ENCODE measurements around the gene AKR7A2.

AKR7A2 gene

GRCh38 chr1:19325958-19326747, 14.2 kb upstream of the AKR7A2 start:
- no peak for DNase-seq (ENCODE audit: low spot score)

- no peak for DNase-seq (ENCODE audit: low spot score)
Measured at GRCh38 chr1:19325368-19325957, 13.5 kb upstream of the AKR7A2 start.

GRCh38 chr1:19324665-19324990, 12.7 kb upstream of the AKR7A2 start:
- DNase-seq (ENCODE audit: low spot score): no peak

DNA sequence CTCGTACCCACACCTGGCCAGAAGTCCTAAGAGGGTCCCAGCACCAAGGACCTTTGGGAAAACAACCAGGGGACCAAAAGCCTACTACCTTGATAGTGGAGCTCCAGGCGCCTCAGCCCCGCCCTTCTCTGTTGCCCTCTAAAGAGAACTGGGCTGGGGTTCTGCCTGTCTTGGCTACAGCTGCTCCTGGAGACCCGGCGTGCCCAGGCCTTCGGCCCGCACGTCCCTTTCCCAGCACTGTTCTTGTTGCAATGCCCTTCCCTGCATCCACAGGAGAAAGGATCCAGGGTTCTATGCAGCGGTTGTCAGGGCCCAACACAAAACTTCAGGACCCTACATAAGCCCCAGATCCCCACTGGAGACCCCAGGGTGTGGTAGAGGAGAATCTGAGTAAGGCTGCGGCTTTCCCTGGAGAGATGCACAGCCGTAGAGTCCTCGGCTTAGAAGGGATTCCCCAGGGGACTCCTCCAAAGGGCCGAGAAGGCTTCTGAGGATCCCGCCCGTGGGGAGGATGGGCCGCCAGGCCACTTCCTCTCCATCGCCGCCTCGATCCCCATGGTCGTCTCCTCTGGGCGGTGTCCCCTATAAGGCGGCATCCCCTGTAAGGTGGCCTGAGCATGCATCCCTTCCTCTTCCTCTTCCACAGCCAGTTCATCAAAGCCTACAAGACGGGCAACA, 12.2 kb upstream of the AKR7A2 start:
- no peak for DNase-seq (ENCODE audit: low spot score)

GRCh38 chr1:19322481-19322880, 10.5 kb upstream of the AKR7A2 start:
- DNase-seq (ENCODE audit: low spot score): no peak

- DNase-seq (ENCODE audit: low spot score): no peak
Measured at GRCh38 chr1:19321071-19321470, 9.1 kb upstream of the AKR7A2 start.

- no peak for DNase-seq (ENCODE audit: low spot score)
Measured at GRCh38 chr1:19319196-19319595, 7.3 kb upstream of the AKR7A2 start.

DNA sequence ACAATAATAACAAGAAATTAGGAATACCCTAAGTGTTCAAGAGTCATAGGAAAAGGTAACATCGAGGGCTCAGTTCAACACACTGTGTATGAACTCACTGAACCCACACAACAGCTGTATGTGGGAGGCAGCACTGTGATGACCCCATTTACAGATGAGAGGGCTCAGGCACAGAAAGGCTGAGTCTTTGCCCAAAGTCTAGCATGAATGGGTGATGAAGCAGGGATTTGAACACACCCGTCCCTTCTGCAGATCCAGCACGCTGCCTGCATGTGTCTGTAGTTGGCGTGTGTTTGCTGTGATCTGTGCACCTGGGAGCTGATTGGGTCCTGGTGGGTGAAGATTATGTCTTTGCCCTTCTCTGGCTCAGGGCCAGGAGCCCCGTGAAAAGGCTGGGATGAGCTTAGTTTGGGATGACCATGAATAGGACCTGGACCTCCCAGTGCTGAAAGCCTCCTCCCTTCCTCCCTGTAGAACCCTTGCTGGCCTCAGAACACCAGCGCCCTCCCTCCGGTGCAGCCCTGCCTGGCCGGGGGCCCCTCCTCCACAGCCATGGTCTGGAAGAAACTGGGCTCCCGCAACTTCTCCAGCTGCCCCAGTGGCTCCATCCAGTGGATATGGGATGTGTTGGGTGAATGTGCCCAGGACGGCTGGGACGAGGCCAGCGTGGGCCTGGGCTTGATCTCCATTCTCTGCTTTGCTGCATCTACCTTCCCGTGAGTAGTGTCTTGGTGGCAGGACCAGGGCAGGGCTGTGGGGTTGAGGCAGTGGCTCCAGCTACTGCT, 5.4 kb upstream of the AKR7A2 start:
- DNase-seq (ENCODE audit: low spot score): no peak

- DNase-seq (ENCODE audit: low spot score): no peak
Measured at GRCh38 chr1:19315378-19316198, 3.6 kb upstream of the AKR7A2 start.

- DNase-seq (ENCODE audit: low spot score): no peak
Measured at GRCh38 chr1:19313961-19314882, 2.3 kb upstream of the AKR7A2 start.

DNA sequence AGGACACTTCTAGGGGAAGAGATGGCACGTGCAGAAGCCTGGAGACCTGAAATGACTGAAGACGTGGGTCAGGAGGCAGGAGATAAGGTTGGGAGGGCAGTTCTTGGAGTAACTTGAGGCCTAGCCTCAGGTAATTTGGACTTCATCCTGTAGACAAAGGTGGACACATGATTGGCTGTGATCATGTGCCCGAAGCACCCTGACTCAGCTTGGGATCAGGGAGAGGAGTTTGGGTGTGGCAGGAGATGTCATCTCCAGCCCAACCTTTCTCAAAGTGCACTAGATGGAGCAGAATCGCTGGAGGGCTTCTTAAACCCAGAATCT, 1.7 kb upstream of the AKR7A2 start:
- no peak for DNase-seq (ENCODE audit: low spot score)

- no peak for DNase-seq (ENCODE audit: low spot score)
Measured at GRCh38 chr1:19312782-19313635, 1.1 kb upstream of the AKR7A2 start.

DNA sequence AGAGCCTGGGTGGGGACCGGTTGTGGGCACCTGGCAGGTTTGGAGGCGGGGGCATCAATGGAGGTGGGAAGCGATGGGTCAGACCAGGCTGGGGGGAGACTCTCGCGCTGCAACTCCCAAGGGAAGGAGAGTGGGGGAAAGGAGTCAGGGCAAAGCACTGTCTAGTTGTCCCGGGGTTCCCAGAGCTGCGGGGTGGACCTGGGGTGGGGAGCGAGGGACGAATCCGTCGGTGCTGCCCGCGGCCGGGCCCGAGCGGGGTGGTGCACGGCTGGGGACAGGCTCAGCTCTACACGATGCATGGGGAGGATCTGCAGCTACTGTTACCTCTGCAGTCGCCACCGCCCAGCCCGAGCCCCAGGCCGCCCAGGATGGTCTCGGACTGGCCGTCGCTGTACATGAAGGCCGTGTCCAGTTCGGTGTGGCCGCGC, 427 bp downstream of the AKR7A2 start:
- no peak for DNase-seq (ENCODE audit: low spot score)

DNA sequence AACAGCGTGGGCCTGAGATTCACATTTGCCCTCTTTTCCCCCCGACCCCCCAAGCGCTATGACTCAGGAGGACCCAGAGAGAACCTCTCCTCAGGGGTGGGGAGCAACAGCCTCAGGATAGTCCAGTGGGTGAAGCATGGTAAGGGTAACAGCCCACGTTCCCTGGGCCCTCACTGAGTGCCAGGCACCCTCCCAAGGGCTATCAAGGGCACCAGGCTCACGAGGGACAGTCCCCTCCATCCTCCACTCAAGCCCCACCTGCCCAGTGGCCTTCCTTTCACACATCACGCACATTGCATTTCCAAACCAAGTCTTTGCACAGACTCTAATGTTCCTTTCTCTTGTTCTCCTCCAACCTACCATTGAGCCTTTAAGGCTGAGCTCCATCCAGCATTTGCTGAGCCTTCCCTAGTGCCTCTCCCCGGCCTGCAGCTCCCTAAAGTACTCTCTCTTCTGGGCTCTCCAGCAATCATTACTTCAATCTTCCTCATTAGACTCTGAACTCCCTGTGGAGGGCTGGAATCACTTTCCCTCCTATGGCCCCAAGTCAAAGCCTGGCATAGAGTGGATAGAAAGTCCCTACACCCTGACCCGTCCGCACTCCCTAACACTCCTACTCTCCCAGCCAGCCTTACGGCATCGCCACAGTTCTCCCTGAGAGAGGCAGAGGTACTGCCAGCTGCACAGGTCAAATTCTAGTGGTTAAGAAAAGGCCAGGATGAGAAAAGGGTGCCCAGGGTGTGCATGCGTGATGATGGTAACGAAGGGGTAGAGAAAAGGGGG, 1.0 kb downstream of the AKR7A2 start:
- no peak for DNase-seq (ENCODE audit: low spot score)

DNA sequence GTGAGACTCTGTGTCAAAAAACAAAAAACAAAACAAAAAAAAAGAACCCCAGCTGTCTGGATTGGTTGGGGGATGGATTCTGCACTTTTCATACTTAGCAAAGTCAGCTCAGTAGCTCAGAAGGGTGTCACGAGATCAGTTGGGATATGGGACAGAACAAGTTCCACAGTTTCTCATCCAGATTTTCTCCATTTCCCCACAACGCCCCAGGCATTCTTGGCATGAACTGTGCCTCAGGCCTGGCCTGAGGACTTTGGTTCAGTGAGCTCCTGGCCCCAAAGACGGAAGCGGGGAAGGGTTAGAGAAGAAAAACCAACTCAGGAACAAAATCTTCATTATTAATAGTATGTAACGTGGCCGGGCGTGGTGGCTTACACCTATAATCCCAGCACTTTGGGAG, 1.9 kb downstream of the AKR7A2 start:
- DNase-seq (ENCODE audit: low spot score): no peak

- DNase-seq (ENCODE audit: low spot score): no peak
Measured at GRCh38 chr1:19309123-19309813, 2.7 kb downstream of the AKR7A2 start.

GRCh38 chr1:19308509-19308907, 3.4 kb downstream of the AKR7A2 start:
- DNase-seq (ENCODE audit: low spot score): no peak

DNA sequence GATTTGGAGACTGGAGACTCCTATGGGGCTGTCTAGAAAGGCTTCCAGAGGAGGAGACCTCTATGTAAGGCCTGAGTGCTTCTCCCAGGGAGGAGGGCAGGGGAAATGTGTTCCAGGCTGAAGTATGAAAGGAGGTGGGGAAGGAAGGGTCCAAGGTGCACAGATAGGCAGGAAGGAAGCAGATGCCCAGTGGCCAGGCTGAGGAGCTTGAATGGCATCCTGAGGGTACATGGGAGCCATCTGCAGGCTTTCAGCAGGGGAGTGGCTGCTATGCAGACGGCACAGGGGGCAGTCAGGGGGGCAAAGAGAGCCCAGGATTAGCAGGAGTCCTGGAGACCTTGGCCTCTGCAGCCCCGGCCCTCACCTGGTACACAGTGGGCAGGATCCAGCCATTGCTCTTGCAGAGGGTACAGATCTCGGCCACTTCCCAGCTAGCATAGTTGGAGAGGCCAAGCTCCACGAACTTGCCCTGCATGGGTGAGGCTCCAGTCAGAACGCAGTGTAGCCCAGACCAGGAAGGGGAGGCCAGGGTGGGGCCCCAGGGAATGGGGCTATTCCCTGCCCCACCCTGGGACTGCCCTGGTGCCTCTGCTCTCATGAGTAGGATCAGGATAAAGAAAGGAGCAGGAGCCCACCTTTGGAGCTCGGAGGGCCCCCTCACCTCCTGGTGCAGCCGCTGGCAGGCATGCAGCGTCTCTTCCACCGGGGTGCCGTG, 4.0 kb downstream of the AKR7A2 start:
- no peak for DNase-seq (ENCODE audit: low spot score)

Measured in LoVo (cell line).